Endothelial cell of hepatic sinusoid (primary cell): ENCODE measurements around the gene SUN5.

Source experiments
- in situ Hi-C: cut with HindIII; loops from 2 replicates; pipeline ENCODE4 v1.10.0; 2017; ENCODE audit warnings: low sequenced_read_pairs

The SUN5 gene

DNA sequence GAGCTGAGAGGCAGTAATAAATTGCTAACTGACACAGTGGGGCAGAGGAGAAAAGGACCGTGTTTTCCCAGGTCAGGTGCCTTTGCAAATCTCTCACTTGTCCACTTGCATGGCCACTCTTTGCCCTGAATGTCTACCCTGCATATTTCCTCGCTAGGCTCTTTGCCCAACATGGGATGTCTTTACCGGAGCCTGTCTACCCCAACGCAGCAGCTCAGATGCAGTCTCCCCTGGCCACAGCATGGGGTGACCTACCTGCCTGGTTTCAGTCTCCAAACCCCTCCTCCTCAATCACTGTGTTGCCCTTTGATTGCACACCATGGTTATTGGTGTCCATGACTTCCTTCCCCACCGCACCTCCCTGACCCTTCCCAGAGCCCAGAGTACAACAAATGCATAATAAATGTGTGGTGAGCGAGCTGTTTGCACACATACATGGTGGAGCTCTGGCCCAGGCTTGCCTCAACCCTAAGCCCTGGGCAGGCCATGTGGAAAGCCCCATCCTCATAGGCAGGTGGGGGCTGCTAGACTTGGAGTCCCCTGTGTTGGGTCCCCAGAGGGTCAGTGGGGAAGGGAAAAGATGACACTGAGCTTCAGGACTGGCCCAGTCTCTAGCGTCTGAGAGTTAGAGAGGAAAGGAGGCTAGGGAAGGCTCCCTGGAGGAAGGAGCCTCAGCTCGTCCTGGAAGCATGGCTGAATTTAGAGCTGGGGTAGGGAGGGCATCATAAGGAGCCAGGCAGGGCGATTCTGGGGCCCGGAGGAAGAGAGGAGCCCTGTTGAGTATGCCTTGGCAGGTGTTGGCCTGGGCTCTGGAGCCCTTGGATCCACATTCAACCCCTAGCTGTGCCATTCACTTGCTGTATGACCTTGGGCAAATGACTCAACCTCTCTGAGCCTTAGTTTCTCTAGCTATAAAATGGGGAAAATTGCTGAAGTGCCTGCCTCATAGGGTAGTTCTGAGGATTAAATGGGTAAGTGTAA is 22.8 kb upstream of the SUN5 start:
- in situ Hi-C loops, result no loop called here

DNA sequence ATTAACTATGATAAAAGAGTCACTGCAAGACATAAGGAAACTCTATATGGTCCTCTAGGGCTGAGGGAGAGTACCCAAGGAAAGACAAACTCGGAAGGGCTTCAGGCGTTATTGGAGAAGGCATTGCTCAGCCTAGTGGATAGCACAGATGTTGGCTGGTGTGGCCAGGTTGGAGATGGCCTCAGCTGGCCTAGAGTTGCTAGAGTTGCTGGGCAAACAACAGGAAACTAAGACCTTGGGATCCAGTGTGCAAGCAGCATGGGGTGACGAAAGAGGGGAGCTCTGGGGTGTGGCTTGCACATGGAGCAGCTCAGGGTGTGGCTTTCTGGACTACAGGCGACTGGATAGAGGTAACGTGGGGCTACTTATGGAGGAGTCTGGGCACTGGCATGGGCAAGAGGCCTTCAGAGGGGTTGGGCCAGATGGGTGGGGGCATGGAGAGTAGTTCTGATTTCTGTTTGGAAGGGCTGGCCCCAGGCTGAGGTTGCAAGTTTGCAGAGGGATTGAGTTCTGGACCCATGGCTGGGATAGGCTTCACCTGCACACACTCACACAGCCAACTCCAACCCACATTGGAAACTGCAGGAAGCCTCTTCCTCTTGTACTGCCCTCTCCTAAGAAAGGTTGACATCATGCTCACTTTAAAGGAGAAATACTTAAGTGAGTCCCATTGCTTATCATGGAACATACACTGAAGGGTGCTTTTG is 22.0 kb upstream of the SUN5 start:
- in situ Hi-C loops, result no loop called here

DNA sequence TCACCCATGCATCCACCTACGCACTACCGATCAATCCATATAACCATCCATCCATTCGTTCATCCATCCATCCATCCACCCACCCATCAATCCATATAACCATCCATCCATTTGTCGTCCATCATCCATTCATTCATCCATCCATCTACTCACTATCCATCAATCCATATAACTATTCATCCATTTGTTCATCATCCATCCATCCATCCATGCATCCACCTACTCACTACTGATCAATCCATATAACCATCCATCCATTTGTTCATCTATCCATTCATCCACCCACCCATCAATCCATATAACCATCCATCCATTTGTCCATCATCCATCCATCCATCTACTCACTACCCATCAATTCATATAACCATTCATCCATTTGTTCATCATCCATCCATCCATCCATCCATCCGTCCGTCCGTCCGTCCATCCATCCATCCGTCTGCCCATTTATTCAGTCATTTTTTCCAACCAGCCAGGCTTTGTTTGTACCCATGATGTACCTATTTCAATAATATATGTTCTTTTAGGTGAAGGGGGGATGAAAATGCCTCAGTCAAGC is 21.2 kb upstream of the SUN5 start:
- in situ Hi-C loops, result no loop called here

DNA sequence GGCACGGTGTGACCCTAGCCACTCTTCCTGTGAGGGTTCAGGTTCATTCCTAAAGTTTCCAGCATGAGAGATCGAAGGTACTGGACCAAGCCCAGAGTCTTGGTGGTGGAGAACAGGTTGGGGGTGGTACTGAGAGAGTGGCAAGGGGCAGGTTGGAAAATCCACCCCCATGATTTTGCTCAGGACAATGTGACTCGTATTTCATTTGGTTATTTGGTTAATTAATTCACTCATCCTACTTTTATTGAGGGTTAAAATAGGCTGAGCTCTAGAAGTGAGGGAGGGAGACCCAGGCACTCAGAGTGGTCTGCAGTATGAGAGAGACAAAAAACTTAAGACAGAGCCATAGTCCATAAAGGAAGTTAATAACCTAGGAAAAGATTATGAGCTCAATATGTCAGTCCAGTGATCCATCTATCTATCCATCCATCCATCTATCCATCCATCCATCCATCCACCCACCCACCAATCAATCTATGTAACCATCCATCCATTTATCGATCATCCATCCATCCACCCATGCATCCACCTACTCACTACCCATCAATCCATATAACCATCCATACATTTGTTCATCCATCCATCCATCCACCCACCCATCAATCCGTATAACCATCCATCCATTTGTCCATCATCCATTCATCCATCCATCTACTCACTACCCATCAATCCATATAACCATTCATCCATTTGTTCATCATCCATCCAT is 20.5 kb upstream of the SUN5 start:
- in situ Hi-C loops, result no loop called here

DNA sequence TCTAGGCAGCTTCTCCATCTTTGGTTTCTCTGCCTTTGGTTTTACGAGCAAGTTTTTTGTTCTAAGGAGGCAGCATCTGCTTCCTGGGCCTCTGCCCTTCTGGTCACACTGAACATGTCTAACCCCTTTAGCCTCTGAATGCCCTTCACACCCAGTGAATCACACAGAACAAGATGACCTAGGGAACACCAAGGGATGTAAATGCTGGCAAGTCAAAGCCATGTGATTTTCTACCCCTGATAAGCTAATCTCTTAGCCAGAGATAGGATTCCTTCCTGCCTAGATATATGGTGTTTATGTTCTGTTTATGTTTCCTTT is 20.0 kb upstream of the SUN5 start:
- in situ Hi-C loops, result no loop called here

DNA sequence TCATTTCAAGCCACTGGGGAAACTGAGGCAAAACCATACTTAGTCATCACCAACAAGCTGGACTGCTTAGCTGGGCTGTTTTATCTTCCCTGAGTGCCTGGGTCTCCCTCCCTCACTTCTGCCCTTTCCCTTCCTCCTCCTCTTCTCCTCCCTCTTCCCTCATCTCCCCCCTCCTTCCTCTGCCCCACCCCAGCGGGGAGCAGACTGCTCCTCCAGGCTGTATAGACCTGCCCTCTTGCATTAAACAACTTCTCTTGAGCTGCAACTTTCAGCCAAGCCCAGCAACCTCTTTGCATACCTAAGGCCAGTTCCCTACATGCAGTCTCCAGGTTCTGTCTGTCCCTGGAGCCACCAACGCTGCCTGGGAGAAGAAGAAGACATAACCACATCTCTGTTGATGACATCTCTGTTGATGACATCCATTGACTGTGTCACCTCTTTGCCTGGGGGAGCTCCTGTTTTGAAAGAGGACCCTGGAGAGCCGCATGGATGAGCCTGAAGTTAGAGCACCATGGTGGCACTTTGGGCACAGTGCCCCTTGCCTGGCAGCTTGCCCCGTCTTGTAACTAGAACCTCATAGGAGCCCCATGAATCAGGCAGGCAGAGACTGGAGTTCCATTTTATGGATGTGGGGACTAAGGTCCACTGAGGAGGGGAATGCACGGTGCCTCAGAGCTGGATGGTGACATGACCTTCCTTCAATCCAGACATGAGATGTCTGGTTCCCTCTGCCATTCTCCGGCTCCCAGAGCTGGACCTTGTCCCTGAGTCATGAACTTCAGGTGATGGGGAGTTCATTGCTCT is 19.4 kb upstream of the SUN5 start:
- in situ Hi-C loops, result no loop called here

DNA sequence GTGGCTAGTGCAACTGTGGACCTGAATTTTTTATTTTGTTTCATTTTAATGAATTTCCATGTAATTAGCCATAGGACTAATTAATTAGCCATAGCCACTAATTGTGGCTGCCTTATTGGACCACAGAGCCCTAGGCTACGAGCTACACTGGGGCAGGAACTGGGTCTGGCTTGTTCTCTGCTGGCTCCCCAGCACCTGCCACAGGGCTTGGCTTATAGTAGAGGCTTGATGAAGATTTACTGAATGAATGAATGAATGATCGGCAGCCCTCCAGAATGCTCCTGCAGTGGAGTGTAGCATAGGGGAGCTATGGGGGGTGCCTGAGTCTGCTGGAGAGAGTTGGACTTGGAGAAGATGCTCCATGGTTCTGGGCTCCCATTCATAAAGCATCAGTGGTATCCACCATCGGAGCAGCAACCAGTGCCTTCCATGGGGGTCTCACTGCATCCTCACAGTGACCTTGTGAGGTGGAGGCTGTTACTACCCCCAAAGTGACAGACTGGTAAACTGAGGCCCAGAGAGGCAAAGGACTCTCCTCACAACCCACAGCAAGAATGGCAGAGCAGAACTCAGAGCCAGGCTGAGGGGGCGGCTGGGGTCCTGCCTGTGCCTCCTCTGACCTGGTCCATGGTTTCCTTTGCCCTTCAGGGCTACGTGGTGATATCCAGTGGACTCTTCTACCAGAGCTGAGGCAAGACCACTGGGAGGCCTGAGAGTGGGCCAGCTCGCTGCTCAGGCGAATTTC is 18.6 kb upstream of the SUN5 start:
- in situ Hi-C loops, result no loop called here

DNA sequence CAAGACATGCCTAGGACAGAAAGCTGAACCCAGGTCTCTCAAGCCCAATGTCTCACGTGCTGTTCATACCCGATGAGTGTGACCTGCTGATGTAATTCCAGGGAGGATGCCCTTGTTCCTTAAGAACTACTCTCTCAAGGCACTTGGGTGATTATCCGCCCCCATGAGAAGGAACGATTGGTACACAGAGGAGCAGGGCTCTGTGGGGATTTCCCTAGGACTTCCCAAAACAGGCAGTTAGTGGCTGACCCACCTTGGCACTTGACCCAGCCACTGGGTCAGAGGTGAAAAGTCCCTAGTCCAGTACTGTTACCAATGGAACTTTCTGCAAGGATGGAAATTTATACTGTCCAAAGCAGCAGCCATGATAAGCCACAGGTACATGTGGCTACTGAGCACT is 18.1 kb upstream of the SUN5 start:
- in situ Hi-C loops, result no loop called here

DNA sequence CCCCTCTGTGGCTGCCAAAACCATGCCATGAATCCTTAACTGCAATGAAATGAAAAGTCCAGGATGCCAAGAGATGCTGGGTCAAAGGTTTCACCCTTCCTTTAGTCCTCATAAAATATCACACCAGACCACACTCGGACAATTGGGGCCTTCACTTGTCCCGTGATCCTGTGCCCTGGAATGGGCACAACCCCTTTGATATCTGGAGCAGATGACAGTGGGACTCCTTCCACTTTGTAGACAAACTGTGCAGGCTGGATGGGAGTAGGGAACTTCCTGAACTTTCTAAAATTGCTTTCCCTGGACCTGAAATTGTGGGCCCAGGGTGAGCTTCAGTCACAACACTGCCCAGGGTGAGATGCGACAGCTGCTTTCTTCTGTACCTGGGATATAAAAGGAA is 17.6 kb upstream of the SUN5 start:
- in situ Hi-C loops, result no loop called here

DNA sequence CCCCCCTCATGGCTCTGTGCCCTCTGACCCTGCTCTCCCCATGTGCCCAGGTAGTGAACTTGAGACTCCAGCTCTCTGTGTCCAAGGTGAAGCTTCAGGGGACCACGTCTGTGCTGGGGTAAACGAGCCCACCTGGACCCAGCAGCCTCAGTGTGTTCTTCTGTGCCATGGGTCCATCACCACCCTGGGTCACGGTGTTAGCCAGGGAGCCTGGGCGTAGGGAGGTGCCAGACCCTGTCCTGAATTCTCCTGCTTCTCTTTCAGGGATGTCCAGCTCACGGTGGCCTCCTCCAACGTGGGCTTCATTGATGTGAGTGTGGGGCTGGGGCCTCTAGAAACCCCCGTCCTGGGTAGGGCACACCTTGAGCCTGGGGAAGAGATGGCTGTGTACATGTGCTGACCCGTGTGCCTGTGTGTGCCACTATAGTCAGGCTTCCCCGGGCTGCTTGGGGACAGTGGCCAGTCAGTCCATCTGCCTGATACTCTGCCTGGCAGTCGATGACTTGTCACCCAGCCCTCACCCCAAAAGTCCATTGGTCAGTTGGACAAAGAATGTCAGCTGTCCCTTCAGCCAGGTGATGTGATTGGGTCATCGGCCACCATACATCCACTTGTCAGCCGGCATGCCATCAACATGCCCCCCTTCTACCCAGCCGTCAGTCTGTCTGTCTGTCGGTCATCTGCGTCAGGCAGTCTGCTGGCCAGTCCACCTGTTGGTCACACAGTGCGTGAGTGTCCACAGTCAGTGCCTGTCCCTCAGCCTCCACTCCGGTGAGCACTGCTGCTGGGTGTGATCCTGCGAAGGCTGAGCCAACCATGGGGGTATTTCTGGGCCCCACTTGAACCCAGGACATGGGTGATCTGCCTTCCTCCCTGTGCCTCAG is 16.3 kb upstream of the SUN5 start:
- in situ Hi-C loops, result no loop called here

DNA sequence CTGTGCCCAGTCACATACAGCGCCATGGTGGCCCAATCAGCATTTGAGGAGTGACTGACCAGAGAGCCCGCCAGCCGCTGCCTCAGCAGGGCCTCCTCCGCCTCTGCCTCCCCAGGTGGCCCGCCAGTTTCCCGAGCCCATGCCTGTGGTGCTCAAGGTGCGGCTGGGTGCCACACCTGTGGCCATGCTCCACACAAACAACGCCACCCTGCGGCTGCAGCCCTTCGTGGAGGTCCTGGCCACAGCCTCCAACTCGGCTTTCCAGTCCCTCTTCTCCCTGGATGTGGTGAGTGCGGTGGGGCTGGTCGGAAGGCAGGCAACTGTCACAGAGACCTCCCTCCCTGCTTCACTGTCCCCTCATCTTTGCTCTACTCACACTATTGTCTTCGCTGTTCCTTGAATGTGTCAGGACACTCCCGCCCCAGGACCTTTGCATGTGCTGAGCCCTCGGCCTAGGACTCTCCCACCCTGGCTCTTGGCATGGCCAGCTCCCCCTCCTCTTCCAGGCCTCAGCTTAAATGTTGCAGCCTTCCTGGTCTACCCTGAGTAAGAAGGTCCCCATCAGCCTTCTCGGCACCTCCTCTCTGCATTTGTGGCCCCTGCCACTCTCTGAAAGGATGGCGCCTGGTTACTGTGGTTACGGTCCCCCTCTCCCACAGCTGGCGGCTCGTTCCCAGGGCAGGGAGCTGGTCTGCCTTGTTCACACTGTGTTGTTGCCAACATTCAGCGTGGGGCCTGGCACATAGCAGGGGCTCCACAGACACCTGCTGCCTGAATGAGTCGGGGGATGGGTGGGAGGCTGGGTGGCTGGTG is 15.4 kb upstream of the SUN5 start:
- in situ Hi-C loops, result no loop called here

DNA sequence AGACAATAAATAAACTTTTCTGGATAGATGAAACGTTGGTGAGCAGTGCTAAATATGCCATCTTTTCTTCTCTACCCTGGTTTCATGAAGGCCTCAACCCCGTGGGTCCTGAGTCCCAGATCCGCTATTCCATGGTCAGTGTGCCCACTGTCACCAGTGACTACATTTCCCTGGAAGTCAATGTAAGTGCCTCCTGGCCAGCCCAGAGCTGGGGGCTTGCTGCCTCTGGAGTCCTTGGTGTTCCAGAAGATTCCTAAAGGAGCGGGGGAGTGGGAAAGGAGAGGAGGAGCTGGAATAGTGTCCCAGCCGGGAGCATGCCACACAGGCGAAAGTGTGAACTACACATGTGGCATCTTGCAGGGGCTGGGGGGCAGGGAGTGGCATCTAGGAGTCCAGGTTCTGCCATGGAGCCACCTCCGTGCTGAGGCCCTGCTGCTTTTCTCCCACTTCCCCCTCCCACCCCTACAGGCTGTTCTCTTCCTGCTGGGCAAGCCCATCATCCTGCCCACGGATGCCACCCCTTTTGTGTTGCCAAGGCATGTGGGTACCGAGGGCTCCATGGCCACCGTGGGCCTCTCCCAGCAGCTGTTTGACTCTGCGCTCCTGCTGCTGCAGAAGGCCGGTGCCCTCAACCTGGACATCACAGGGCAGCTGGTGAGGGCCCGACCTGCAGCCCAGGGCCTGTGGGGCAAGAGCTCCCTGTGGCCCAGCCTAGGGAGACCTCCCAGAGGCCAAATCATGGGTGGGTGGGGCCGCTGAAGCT is 14.1 kb upstream of the SUN5 start:
- in situ Hi-C loops, result no loop called here

DNA sequence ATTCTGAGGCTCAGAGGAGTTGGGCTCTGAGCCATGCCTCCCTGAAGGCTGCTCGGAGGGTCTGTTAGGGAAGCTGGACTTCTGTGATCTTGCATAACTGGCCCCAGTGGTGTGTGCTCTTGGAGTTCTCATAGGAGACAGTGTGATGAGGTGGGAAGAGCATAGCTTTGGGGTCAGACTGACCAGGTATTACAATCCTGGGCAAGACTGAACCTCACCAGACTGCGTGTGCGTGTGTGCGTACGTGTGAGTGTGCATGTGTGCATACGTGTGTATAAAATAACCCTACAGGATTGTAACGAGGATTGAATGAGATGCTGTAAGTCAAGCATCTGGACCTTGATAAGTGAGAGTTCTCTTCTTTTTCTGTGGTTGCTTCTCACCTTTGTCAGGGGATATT is 13.3 kb upstream of the SUN5 start:
- in situ Hi-C loops, result no loop called here

DNA sequence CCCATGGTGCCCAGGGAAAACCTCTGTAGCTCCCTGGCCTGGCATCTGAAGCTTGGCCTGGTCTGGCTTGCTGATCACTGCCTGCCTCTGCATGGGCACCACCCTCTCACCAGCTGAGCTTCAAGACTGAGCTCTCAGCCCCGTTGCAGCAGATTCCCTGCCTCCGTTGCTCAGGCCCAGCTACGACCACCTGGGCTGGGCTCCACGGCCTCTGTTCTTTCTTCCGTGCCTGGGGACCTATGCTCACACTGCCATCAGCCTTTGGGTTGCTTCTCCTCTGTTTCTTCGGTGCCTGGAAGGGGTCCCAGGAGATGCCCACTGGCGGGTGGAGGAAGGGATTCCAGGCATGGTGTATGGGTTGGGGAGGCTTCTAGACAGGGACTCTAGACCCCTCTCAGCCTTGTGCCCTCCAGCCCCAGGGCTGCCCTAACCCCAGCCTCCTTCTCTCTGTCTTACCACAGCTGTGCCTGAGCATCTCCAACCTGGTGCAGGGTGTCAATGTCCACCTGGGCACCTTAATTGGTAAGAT is 12.4 kb upstream of the SUN5 start:
- in situ Hi-C loops, result no loop called here

DNA sequence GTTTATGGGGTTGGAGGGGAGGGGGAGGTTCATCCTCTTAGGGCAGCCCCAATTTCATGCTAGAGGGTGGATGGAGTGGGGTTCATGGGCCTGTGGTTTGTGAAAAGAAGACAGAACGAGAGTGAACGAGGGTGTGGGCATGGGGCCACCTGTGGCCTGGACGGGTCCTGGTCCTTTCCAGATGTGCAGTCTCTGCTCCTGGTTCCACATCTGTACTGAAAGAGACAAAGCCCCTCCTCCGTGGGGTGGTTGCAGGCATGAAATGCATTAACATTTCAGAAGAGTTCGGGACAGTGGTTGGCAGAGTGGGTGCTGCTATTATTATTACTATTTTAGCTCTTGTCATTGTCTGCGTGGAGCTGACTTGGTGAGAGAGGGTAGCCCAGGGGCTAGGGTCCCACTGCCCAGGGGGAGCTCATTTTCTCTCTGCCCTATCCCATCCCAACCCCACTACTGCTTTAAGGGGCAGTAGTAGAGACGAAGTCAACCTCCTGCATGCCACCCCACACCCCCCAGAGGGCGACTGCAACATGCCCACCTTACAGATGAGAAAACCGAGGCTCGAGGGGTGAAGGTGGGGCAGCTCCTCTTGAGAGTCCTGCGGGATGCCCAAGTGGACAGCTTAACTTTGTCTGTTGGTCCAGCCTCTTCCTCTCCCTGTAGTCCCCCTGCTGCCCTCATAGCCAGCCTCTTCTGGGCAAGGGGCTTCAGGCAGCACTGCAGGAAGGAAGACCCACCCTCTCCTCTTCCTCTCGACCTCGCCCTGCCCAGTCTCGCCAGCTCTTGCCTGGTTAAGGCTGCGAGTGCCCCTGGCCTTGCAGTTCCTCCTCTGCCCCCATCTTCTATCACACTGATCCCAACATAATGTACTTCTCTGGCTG is 11.7 kb upstream of the SUN5 start:
- in situ Hi-C loops, result no loop called here

DNA sequence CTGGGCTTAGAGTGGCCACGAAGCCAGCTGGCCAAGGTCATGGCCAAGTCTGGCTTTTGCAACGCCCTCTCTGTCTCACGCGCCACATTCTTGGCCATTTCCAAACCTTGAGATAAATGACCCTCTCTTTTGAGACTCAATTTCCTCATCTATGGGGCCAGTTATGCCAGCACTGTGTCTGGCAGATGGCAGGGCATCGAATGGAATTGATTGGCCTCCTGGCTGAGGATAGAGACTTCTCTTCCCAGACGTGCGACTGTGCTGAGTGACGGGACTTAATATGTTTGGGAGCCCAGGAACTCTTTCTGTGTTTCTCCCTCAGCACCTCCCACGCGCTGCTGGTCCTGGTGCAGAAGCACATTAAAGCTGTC is 10.9 kb upstream of the SUN5 start:
- in situ Hi-C loops, result no loop called here
